Prostate gland (tissue), 2 donors: Measurements from ENCODE around the gene FYCO1.

ENCODE experiments used
- POLR2A ChIP-seq: fragments of 450-650 bp; IDR thresholded peaks from one replicate; pipeline ENCODE4 v1.6.1; 2016; ENCODE audit warnings: antibody characterized with exemption, mild to moderate bottlenecking
- POLR2AphosphoS5 ChIP-seq: sonication (generic); formaldehyde crosslinking; IDR thresholded peaks from one replicate; pipeline ENCODE4 v1.6.1; 2017; ENCODE audit warnings: antibody characterized with exemption
- TF ChIP-seq, protein P1 (sequence below), 4 experiments: fragments of 200-600 bp in 2 of 4; fragments of 450-650 bp in 2 of 4; sonication (generic) in 2 of 4; IDR thresholded peaks; 1 replicate in 3 of 4; 2 replicates in 1 of 4; pipeline ENCODE4 v1.5.1; 2016 to 2019; ENCODE audit warnings: antibody characterized with exemption in 4 of 4, mild to moderate bottlenecking in 2 of 4, moderate library complexity in 2 of 4

DNA sequence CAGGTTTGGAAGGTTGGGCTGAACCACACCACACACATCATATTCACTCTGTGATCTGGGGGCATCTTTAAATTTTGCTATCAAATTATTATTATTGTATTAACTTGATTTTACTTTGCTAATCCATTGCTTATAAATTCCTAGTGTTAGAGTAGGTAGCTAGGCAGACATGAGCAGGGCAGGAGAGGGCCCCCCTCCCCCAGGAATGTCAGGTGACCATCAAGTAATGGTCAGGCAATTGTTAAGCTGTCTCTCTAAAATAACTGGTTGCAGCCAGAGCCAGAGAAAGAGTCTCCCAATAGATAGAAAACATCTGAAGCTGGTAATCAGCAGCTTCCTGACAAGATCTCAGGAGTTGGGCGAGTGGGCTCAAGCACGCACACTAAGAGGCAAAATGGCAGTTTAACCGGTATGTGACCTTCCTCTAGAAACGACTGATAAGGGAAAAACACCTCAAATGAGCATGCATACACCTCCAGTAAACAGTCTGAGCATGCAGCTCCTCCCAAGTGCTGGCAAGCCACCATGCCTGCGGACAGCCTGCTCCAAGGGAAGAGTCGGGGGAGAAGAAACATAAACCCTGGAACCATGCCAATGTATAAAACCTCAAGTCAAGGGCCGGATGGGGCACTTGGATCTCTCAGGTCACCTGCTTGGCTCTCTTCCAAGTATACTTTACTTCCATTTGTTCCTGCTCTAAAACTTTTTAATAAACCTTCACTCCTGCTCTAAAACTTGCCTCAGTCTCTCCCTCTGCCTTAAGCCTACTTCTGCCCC is 55.4 kb downstream of the FYCO1 start:
- no peak for TF ChIP-seq POLR2A
- TF ChIP-seq, protein P1, sequence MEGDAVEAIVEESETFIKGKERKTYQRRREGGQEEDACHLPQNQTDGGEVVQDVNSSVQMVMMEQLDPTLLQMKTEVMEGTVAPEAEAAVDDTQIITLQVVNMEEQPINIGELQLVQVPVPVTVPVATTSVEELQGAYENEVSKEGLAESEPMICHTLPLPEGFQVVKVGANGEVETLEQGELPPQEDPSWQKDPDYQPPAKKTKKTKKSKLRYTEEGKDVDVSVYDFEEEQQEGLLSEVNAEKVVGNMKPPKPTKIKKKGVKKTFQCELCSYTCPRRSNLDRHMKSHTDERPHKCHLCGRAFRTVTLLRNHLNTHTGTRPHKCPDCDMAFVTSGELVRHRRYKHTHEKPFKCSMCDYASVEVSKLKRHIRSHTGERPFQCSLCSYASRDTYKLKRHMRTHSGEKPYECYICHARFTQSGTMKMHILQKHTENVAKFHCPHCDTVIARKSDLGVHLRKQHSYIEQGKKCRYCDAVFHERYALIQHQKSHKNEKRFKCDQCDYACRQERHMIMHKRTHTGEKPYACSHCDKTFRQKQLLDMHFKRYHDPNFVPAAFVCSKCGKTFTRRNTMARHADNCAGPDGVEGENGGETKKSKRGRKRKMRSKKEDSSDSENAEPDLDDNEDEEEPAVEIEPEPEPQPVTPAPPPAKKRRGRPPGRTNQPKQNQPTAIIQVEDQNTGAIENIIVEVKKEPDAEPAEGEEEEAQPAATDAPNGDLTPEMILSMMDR (IDR thresholded peaks at IDR 0.05): no peak
- TF ChIP-seq POLR2AphosphoS5: no peak
